Loucy (cell line): ENCODE data around the gene SART1.

Experiments
- H2AFZ ChIP-seq: fragments of 200-600 bp; sonication (generic); 2 replicates; pipeline ENCODE4 v1.6.0; 2016; ENCODE audit warnings: antibody characterized with exemption, mild to moderate bottlenecking, low read length, moderate library complexity
- H3F3A ChIP-seq: fragments of 200-600 bp; 2 replicates; pipeline ENCODE4 v1.6.0; 2016; ENCODE audit warnings: antibody characterized with exemption, low read depth, mild to moderate bottlenecking
- H3K27me3 ChIP-seq: fragments of 200-600 bp; sonication (generic); 2 replicates; pipeline ENCODE4 v1.6.1; 2014; ENCODE audit warnings: low read length, mild to moderate bottlenecking; ENCODE audit not compliant: insufficient read depth, poor library complexity, severe bottlenecking
- H3K36me3 ChIP-seq: fragments of 200-600 bp; sonication (generic); 2 replicates; pipeline ENCODE4 v1.6.1; 2016; ENCODE audit warnings: low read length; ENCODE audit not compliant: insufficient read depth
- H3K4me1 ChIP-seq: fragments of 200-600 bp; sonication (generic); 2 replicates; pipeline ENCODE4 v1.5.1; 2014; ENCODE audit warnings: low read length, mild to moderate bottlenecking; ENCODE audit not compliant: insufficient read depth, poor library complexity, severe bottlenecking
- H3K4me2 ChIP-seq: fragments of 200-600 bp; sonication (generic); 2 replicates; pipeline ENCODE4 v1.6.0; 2014; ENCODE audit warnings: antibody characterized with exemption, low read length, low read depth, mild to moderate bottlenecking; ENCODE audit not compliant: poor library complexity, severe bottlenecking
- H3K4me3 ChIP-seq: fragments of 200-600 bp; sonication (generic); 2 replicates; pipeline ENCODE4 v1.5.1; 2014; ENCODE audit warnings: low read length, mild to moderate bottlenecking, mixed read lengths; ENCODE audit not compliant: poor library complexity, severe bottlenecking
- H3K79me2 ChIP-seq: fragments of 200-600 bp; sonication (generic); 2 replicates; pipeline ENCODE4 v1.6.1; 2014; ENCODE audit warnings: low read length; ENCODE audit not compliant: insufficient read depth
- H3K9ac ChIP-seq: fragments of 200-600 bp; sonication (generic); 2 replicates; pipeline ENCODE4 v1.6.0; 2014; ENCODE audit warnings: mild to moderate bottlenecking, low read depth, low read length, moderate library complexity; ENCODE audit not compliant: poor library complexity, severe bottlenecking
- H3K9me2 ChIP-seq: fragments of 200-600 bp; sonication (generic); replicated peaks from 2 replicates; pipeline ENCODE4 v1.6.1; 2016; ENCODE audit warnings: low read depth, low read length, mixed read lengths
- H3K9me3 ChIP-seq: fragments of 200-600 bp; sonication (generic); 2 replicates; pipeline ENCODE4 v1.6.1; 2014; ENCODE audit warnings: mild to moderate bottlenecking, antibody characterized with exemption, low read length, low read depth; ENCODE audit not compliant: insufficient read depth
- H4K20me1 ChIP-seq: fragments of 200-600 bp; sonication (generic); 2 replicates; pipeline ENCODE4 v1.6.0; 2014; ENCODE audit warnings: antibody characterized with exemption, low read length, mild to moderate bottlenecking; ENCODE audit not compliant: insufficient read depth, poor library complexity, severe bottlenecking
- EZH2phosphoT487 ChIP-seq: fragments of 200-600 bp; IDR thresholded peaks from 2 replicates; pipeline ENCODE4 v1.6.1; 2018; ENCODE audit warnings: antibody characterized with exemption, mild to moderate bottlenecking, moderate library complexity, borderline replicate concordance
- TF ChIP-seq, protein P1 (sequence below): fragments of 200-600 bp; sonication (generic); conservative IDR thresholded peaks from 2 replicates; pipeline ENCODE4 v1.5.1; 2014; ENCODE audit warnings: mild to moderate bottlenecking, antibody characterized with exemption, low read length

SART1 gene

DNA sequence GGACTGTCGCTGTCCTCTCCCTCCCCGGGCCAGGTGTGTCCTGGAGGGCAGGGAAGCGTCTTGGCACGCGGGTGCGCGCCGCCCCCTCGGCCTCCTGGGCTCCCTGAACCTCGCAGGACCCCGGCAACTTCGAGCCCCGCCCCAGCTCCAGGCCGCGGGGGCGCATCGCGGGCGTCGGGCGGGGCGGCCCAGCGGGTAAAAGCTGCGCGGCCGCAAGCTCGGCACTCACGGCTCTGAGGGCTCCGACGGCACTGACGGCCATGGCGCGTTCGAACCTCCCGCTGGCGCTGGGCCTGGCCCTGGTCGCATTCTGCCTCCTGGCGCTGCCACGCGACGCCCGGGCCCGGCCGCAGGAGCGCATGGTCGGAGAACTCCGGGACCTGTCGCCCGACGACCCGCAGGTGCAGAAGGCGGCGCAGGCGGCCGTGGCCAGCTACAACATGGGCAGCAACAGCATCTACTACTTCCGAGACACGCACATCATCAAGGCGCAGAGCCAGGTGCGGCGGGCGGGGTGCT is 50.3 kb downstream of the SART1 start, which contains the start of gene CST6:
Gene CST6, plus strand, starts transcription at position 224 of the 519 bp plus-strand sequence. Its CDS starts 37 bp downstream, at position 261.
- Histone ChIP-seq H3K9me2 (no peaks in the 10 kb centered on the region), H3K4me1 (peaks cover 11% of the 10 kb centered on the region), H3K9me3 (no peaks in the 10 kb centered on the region), H3K27me3 (no peaks in the 10 kb centered on the region), H3K9ac (no peak within 1 kb of the TSS), H3K4me3 (no peak within 1 kb of the TSS), H3K4me2 (no peak within 1 kb of the TSS), H2AFZ (no peak within 1 kb of the TSS), H3K36me3 (no peaks in the 10 kb centered on the region), H3K79me2 (no peaks in the 10 kb centered on the region), H4K20me1 (no peaks in the 10 kb centered on the region), H3F3A (no peaks in the 10 kb centered on the region)
- TF ChIP-seq EZH2phosphoT487, result no peak
- TF ChIP-seq, protein P1, sequence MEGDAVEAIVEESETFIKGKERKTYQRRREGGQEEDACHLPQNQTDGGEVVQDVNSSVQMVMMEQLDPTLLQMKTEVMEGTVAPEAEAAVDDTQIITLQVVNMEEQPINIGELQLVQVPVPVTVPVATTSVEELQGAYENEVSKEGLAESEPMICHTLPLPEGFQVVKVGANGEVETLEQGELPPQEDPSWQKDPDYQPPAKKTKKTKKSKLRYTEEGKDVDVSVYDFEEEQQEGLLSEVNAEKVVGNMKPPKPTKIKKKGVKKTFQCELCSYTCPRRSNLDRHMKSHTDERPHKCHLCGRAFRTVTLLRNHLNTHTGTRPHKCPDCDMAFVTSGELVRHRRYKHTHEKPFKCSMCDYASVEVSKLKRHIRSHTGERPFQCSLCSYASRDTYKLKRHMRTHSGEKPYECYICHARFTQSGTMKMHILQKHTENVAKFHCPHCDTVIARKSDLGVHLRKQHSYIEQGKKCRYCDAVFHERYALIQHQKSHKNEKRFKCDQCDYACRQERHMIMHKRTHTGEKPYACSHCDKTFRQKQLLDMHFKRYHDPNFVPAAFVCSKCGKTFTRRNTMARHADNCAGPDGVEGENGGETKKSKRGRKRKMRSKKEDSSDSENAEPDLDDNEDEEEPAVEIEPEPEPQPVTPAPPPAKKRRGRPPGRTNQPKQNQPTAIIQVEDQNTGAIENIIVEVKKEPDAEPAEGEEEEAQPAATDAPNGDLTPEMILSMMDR, result no peak

DNA sequence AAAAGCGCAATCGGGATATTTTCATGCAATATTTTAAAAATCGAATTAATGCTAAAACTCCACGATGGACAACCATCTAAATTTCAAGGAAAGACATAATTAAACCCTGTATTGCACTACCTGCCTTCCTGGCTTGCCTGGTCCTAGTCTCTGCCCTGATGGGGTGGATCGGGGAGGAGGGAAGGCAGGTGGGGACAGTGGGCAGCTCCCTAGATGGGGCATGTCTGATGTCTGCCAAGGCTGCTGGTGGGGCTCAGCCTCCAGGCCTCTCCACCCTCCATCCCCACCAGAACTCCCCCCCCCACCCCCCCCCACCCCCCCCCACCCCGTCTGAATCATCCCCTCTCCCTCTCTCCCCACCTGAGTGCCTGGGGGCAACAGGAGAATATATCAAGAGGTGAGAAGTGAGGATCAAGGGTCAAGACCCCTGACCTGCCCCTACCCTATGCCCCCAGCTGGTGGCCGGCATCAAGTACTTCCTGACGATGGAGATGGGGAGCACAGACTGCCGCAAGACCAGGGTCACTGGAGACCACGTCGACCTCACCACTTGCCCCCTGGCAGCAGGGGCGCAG is 50.9 kb downstream of the SART1 start:
- peaks cover 7% of the 10 kb centered on the region for H3K4me1 ChIP-seq
- H3K4me3 ChIP-seq, result no peak overlapping the region
- H3F3A ChIP-seq, result no peaks in the 10 kb centered on the region
- no peaks in the 10 kb centered on the region for H3K9me2 ChIP-seq
- H3K36me3 ChIP-seq, result no peaks in the 10 kb centered on the region
- no peaks in the 10 kb centered on the region for H4K20me1 ChIP-seq
- H2AFZ ChIP-seq, result no peak overlapping the region
- H3K9me3 ChIP-seq, result no peaks in the 10 kb centered on the region
- no peaks in the 10 kb centered on the region for H3K27me3 ChIP-seq
- H3K4me2 ChIP-seq, result no peak overlapping the region
- H3K79me2 ChIP-seq, result no peaks in the 10 kb centered on the region
- TF ChIP-seq, protein P1, result no peak
- TF ChIP-seq EZH2phosphoT487, result no peak
- H3K9ac ChIP-seq, result no peak overlapping the region

DNA sequence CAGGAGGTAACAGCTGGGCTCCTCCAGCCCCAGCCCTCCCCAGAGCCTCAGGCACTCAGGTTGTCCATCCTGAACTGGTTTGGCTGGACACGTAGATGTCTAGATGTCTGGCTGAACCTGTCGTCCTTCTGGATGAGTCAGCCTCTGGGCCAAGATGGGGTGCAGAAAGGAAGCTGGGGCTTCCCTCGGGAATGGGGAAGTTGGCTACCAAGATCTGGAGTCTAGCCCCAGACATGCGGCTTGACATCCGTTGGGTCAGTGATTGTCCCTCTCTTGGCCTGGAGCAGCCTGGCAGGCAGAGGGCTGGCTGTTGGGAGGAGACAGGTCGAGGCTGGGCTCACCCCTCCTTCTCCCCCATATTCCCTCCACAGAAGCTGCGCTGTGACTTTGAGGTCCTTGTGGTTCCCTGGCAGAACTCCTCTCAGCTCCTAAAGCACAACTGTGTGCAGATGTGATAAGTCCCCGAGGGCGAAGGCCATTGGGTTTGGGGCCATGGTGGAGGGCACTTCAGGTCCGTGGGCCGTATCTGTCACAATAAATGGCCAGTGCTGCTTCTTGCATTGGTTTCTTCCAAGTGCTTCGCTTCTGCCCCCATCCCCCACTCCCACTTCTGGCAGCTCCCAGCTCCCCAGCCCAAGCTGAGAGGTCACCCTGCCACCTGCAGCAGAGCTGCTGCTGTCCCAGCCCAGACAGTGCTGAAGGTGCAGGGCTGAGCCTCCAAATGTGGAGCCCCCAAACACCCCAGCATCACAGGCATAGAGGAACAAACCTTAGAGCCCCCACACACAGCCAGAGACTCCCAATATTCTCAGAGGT is 51.6 kb downstream of the SART1 start:
- H3K4me2 ChIP-seq, result no peak overlapping the region
- no peaks in the 10 kb centered on the region for H3K9me3 ChIP-seq
- H3K4me1 ChIP-seq, result peaks cover 7% of the 10 kb centered on the region
- H2AFZ ChIP-seq, result no peak overlapping the region
- no peak for TF ChIP-seq EZH2phosphoT487
- TF ChIP-seq, protein P1, result no peak
- no peak overlapping the region for H3K4me3 ChIP-seq
- no peaks in the 10 kb centered on the region for H3K9me2 ChIP-seq
- H3K36me3 ChIP-seq, result no peaks in the 10 kb centered on the region
- H3K79me2 ChIP-seq, result no peaks in the 10 kb centered on the region
- H3K27me3 ChIP-seq, result no peaks in the 10 kb centered on the region
- H4K20me1 ChIP-seq, result no peaks in the 10 kb centered on the region
- no peaks in the 10 kb centered on the region for H3F3A ChIP-seq
- H3K9ac ChIP-seq, result no peak overlapping the region
